Measurements from ENCODE around the gene FCN3.
A peak's percentile ranks its signal among the peaks of the same experiment; 100 is the strongest.

Gene FCN3

DNA sequence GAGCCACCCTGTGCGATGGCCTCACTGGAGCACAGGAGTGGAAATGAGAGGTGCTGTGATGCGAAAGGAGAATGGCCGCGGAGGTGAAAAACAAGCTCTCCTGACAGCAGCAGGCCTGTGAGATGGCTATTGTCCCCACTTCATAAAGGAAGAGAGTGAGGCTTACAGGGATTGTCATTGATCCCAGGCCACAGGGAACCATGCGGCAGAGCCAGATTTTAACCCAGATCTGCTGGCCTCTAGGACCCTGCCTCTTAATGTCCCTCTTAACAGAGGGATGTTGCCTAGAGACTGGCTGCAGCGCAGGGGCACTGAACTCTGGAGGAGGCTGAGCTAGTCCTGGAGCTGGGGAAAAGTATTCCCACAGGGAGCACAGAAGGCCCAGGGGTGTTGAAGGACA lies 35.9 kb downstream of the FCN3 start:
- no peak for DNase-seq (ENCODE audit: low read depth)
- H3K4me3 ChIP-seq (ENCODE audit: low read length) = no peak overlapping the region
- TF ChIP-seq, protein P1, sequence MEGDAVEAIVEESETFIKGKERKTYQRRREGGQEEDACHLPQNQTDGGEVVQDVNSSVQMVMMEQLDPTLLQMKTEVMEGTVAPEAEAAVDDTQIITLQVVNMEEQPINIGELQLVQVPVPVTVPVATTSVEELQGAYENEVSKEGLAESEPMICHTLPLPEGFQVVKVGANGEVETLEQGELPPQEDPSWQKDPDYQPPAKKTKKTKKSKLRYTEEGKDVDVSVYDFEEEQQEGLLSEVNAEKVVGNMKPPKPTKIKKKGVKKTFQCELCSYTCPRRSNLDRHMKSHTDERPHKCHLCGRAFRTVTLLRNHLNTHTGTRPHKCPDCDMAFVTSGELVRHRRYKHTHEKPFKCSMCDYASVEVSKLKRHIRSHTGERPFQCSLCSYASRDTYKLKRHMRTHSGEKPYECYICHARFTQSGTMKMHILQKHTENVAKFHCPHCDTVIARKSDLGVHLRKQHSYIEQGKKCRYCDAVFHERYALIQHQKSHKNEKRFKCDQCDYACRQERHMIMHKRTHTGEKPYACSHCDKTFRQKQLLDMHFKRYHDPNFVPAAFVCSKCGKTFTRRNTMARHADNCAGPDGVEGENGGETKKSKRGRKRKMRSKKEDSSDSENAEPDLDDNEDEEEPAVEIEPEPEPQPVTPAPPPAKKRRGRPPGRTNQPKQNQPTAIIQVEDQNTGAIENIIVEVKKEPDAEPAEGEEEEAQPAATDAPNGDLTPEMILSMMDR (IDR thresholded peaks at IDR 0.05; ENCODE audit: insufficient read depth, low read depth, low read length, missing control alignments) = no peak

DNA sequence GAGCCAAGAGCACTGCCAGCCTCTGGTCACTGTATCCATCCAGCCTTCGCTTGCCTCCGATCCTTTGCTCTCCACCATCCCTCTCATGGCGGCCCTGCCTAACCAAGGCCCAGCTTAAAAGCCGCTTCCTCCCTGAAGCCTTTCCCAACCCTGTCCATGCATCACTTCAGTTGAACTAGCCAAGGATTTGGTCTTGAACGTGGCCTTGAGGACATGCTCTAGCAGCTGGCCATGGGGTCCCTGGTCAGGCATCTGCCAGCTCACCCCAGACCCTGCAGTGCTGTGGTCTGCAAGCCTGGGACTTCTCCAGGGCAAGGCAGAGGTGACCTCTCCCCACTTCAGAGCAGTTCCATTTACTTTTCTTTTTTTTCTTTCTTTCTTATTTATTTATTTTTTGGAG lies 37.9 kb downstream of the FCN3 start:
- H3K4me3 ChIP-seq (ENCODE audit: low read length) = no peak overlapping the region
- no peak for DNase-seq (ENCODE audit: low read depth)
- TF ChIP-seq, protein P1 (IDR thresholded peaks at IDR 0.05; ENCODE audit: insufficient read depth, low read depth, low read length, missing control alignments) = no peak

- TF ChIP-seq, protein P1 (IDR thresholded peaks at IDR 0.05; ENCODE audit: insufficient read depth, low read depth, low read length, missing control alignments) = no peak
- H3K4me3 ChIP-seq (ENCODE audit: low read length) = no peak overlapping the region
- no peak for DNase-seq (ENCODE audit: low read depth)
Observed at GRCh38 chr1:27335506-27336422, 38.9 kb downstream of the FCN3 start.

GRCh38 chr1:27333717-27334279 lies 40.8 kb downstream of the FCN3 start:
- DNase-seq (ENCODE audit: low read depth) = no peak
- TF ChIP-seq, protein P1 (IDR thresholded peaks at IDR 0.05; ENCODE audit: insufficient read depth, low read depth, low read length, missing control alignments) = no peak
- H3K4me3 ChIP-seq (ENCODE audit: low read length) = no peak overlapping the region

GRCh38 chr1:27332536-27333281 lies 41.9 kb downstream of the FCN3 start:
- no peak overlapping the region for H3K4me3 ChIP-seq (ENCODE audit: low read length)
- TF ChIP-seq, protein P1 (IDR thresholded peaks at IDR 0.05; ENCODE audit: insufficient read depth, low read depth, low read length, missing control alignments) = peak; percentile 84
- peak; percentile 42 for DNase-seq (ENCODE audit: low read depth)

DNA sequence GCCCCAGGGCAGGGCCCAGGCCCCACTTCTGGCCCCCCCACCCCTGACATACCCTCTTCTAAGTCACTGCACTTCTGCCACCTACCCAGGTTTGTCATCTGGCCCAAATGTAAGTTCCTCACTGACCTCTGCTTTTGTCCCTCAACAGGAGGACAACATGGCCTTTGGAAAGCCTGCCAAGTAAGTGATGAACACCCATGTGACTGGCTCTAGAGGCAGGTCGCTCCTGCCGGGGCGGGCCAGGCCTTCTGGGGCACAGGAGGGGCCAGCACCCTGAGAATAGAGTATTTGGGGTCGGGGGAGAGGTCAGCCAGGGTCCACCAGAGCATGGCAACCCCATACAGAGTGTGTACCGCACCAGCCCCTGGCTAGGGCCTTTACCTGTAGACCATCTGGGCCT lies 42.7 kb downstream of the FCN3 start:
- DNase-seq (ENCODE audit: low read depth) = no peak
- TF ChIP-seq, protein P1 (IDR thresholded peaks at IDR 0.05; ENCODE audit: insufficient read depth, low read depth, low read length, missing control alignments) = no peak
- no peak overlapping the region for H3K4me3 ChIP-seq (ENCODE audit: low read length)
